Activated naive CD4-positive, alpha-beta T cell treated with anti-CD3 and anti-CD28 coated beads, Interleukin-2, amount 50 U/mL, for 24 hours (primary cell): ENCODE results near the gene RTP1.
"Not testable (repeated sequence)": the region's sequence is repeated elsewhere in the genome, so short reads cannot be mapped to it uniquely, and the experiment has no call there.

Experiments
- H3K27ac Mint-ChIP-seq: one replicate; pipeline ENCODE4 v1.8.0; 2021; ENCODE audit warnings: mild to moderate bottlenecking, mixed read lengths
- H3K27me3 Mint-ChIP-seq: one replicate; pipeline ENCODE4 v1.8.0; 2021; ENCODE audit warnings: mixed read lengths
- H3K36me3 Mint-ChIP-seq: one replicate; pipeline ENCODE4 v1.8.0; 2021; ENCODE audit warnings: mixed read lengths
- H3K4me1 Mint-ChIP-seq: one replicate; pipeline ENCODE4 v1.8.0; 2021; ENCODE audit warnings: mixed read lengths
- H3K4me3 Mint-ChIP-seq: one replicate; pipeline ENCODE4 v1.8.0; 2021; ENCODE audit warnings: mild to moderate bottlenecking, mixed read lengths
- H3K9me3 Mint-ChIP-seq: one replicate; pipeline ENCODE4 v1.8.0; 2021; ENCODE audit warnings: mixed read lengths

RTP1 gene

DNA sequence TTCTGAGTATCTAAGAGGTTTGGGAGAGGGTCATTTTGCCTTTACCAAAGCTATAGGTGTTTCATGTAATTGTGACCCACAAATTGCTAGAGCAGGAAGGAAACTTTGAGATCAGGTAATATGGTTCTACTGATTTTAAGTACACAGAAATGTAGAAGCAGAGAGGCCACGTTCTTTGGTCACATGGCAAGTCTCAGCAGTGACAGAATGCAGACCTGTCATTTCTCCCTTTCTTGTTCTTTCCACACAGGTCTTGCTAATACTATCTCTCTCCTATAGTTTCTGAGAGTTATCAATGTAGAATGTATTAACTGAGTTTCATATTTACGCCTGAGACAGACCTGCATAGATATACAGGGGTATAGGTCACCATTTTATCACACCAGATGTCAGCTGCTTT lies 10.9 kb upstream of the RTP1 start:
- Mint-ChIP-seq H3K27ac (no peak overlapping the region), H3K9me3 (no peaks in the 10 kb centered on the region), H3K4me1 (no peaks in the 10 kb centered on the region), H3K27me3 (peaks cover 21% of the 10 kb centered on the region), H3K4me3 (no peak overlapping the region), H3K36me3 (peaks cover 1% of the 10 kb centered on the region)

DNA sequence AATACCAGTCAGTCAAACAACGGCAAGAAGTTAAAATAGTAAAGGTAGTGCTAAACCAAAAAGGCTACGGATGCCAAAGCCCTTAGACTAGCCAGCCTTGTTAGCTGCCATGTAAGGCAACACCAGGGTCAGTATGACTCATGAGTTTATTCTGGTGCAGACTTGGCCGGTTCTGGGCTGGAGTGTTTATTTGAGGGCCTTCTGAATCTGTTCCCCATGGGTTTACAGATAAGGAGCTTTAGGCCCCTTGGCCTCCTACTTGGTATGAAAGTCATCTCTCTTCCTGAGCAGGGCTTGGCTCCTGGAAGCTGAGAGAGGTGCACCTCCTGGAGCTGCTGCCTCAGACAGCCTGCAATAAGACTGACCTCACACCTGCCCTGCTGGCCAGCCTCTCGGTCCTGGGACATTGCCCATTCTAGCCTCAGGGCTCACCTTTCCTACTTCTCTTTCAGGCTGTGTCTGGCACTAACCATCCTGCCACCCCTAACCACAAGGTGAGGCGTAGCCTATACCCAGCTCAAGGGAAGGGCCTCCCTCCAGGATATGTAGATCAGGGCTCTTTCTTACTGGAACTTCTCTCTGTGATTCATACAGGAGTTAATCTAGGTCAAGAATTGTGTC lies 10.4 kb upstream of the RTP1 start:
- Mint-ChIP-seq H3K27ac (no peak overlapping the region), H3K4me1 (no peaks in the 10 kb centered on the region), H3K27me3 (peaks cover 23% of the 10 kb centered on the region), H3K4me3 (no peak overlapping the region), H3K36me3 (peaks cover 1% of the 10 kb centered on the region), H3K9me3 (no peaks in the 10 kb centered on the region)

DNA sequence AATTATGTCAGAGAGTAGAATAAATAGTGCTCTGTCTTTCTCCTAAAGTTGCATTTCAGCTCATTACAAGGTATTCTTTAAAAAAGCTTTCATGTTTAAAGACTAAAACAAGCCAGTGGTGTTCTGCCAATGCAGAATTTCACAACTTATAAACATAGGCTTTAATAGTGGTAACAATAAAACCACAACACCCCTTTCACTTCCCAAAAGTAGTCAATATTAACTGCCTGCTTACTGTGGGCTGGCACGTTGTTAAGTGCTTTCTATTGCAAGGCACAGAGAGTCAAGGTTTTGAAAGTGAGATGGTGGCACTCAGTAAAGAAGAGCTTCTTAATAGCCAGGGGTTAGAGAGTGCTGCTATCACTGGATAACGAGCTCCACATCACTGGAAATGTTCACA lies 8.4 kb upstream of the RTP1 start:
- Mint-ChIP-seq H3K36me3 (peaks cover 1% of the 10 kb centered on the region), H3K4me3 (no peak overlapping the region), H3K27ac (no peak overlapping the region), H3K9me3 (no peaks in the 10 kb centered on the region), H3K27me3 (peaks cover 23% of the 10 kb centered on the region), H3K4me1 (no peaks in the 10 kb centered on the region)

- Mint-ChIP-seq H3K4me3 (no peak overlapping the region), H3K27me3 (peaks cover 26% of the 10 kb centered on the region), H3K27ac (no peak overlapping the region), H3K9me3 (no peaks in the 10 kb centered on the region), H3K36me3 (peaks cover 1% of the 10 kb centered on the region), H3K4me1 (no peaks in the 10 kb centered on the region)
Observed at GRCh38 chr3:187191271-187191670, 6.0 kb upstream of the RTP1 start.

GRCh38 chr3:187193181-187193580 lies 4.1 kb upstream of the RTP1 start:
- Mint-ChIP-seq H3K27me3 (peaks cover 19% of the 10 kb centered on the region), H3K9me3 (no peaks in the 10 kb centered on the region), H3K36me3 (peaks cover 1% of the 10 kb centered on the region), H3K4me1 (no peaks in the 10 kb centered on the region), H3K4me3 (no peak overlapping the region), H3K27ac (no peak overlapping the region)

- Mint-ChIP-seq H3K4me1 (no peaks in the 10 kb centered on the region), H3K27me3 (peaks cover 3% of the 10 kb centered on the region), H3K4me3 (no peak overlapping the region), H3K27ac (no peak overlapping the region), H3K9me3 (no peaks in the 10 kb centered on the region), H3K36me3 (no peaks in the 10 kb centered on the region)
Observed at GRCh38 chr3:187196573-187197334, 532 bp upstream of the RTP1 start.

DNA sequence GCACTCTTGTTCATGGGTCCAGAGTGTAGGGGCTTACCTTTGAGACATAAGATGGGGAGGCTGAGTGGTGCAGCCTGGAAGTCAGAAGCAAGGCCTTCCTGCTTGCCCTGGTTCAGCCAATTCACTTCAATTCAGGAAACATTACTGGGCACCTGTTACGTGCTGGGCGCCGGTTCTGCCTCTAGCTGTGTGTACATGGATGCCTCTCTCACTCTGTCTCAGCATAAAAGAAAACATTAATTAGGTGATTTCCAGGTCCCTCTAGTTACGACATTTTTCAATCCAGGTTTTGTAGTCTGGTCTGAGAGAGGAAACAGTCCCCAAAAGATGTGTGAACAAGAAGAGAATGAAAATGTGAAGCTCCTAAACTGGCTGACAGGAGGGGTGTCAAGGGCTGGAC lies 1.2 kb downstream of the RTP1 start:
- H3K36me3 Mint-ChIP-seq: no peaks in the 10 kb centered on the region
- H3K4me1 Mint-ChIP-seq: no peaks in the 10 kb centered on the region
- H3K27ac Mint-ChIP-seq: no peak overlapping the region
- H3K4me3 Mint-ChIP-seq: no peak overlapping the region
- H3K27me3 Mint-ChIP-seq: peaks cover 5% of the 10 kb centered on the region
- H3K9me3 Mint-ChIP-seq: no peaks in the 10 kb centered on the region

GRCh38 chr3:187199463-187200050 lies 2.3 kb downstream of the RTP1 start:
- not testable (repeated sequence) for H3K4me3 Mint-ChIP-seq, H3K27ac Mint-ChIP-seq, H3K4me1 Mint-ChIP-seq, H3K36me3 Mint-ChIP-seq, H3K27me3 Mint-ChIP-seq, H3K9me3 Mint-ChIP-seq

DNA sequence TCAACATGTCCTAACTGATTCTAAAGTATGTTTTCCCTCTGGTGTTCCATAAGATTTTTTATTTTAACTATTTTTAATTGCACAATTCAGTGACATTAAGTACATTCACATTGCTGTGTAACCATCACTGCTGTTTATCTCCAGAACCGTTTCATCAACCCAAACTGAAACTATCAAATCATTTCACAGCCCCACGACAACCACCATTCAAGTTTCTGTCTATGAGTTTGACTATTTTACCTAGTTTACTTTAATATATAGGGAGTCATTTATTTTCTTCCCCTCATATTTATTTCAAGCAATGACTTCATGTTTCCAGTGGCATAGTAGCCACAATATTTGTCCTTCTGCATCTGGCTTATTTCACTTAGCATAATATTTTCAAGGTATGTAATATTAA lies 8.4 kb downstream of the RTP1 start:
- H3K36me3 Mint-ChIP-seq: no peaks in the 10 kb centered on the region
- peaks cover 1% of the 10 kb centered on the region for H3K27me3 Mint-ChIP-seq
- H3K4me1 Mint-ChIP-seq: no peaks in the 10 kb centered on the region
- no peaks in the 10 kb centered on the region for H3K9me3 Mint-ChIP-seq
- H3K27ac Mint-ChIP-seq: no peak overlapping the region
- no peak overlapping the region for H3K4me3 Mint-ChIP-seq

- Mint-ChIP-seq H3K36me3 (no peaks in the 10 kb centered on the region), H3K4me3 (no peak overlapping the region), H3K9me3 (no peaks in the 10 kb centered on the region), H3K27me3 (peaks cover 1% of the 10 kb centered on the region), H3K27ac (no peak overlapping the region), H3K4me1 (no peaks in the 10 kb centered on the region)
Observed at GRCh38 chr3:187207062-187207461, 9.8 kb downstream of the RTP1 start.

DNA sequence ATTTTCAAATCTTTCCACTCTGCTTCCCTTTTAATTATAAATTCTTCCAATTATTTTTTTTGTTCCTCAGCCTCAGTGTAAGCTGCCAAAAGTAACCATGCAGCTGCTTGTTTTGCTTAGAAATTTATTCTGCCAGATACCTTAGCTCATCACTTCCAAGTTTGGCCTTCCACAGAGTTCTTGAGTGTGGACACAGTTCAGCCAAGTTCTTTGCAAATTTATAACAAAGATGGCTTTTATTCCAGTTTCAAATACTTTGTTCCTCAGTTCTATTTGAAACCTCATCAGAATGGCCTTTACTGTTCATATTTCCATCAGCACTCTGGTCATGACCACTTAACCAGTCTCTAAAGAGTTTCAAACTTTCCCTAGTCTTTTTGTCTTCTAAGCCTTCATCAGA lies 10.3 kb downstream of the RTP1 start:
- H3K27me3 Mint-ChIP-seq: peaks cover 1% of the 10 kb centered on the region
- H3K4me1 Mint-ChIP-seq: no peaks in the 10 kb centered on the region
- no peak overlapping the region for H3K27ac Mint-ChIP-seq
- H3K4me3 Mint-ChIP-seq: no peak overlapping the region
- no peaks in the 10 kb centered on the region for H3K9me3 Mint-ChIP-seq
- H3K36me3 Mint-ChIP-seq: no peaks in the 10 kb centered on the region

DNA sequence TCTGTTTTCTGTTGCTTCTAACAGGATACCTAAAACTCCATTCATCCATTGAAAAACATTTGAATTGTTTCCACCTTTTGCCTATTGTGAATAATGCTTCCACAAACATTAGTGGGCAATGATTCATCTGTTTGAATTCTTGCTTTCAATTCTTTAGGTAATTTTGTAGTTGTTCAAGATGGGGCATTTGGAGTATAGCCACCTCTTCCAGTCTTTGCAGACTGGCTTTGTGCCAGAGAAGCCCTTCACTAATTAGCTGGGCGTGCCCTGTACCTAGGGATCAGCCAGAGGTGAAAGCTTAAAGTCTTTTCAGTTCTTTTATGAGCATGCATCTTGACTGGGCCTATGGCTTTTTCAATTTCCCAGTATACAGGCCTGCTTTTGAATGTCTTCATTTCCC lies 10.9 kb downstream of the RTP1 start:
- H3K4me3 Mint-ChIP-seq: no peak overlapping the region
- H3K9me3 Mint-ChIP-seq: no peaks in the 10 kb centered on the region
- H3K27me3 Mint-ChIP-seq: peaks cover 1% of the 10 kb centered on the region
- H3K4me1 Mint-ChIP-seq: no peaks in the 10 kb centered on the region
- no peak overlapping the region for H3K27ac Mint-ChIP-seq
- no peaks in the 10 kb centered on the region for H3K36me3 Mint-ChIP-seq

GRCh38 chr3:187209491-187209890 lies 12.2 kb downstream of the RTP1 start:
- Mint-ChIP-seq H3K27ac (no peak overlapping the region), H3K4me3 (no peak overlapping the region), H3K27me3 (no peaks in the 10 kb centered on the region), H3K9me3 (no peaks in the 10 kb centered on the region), H3K4me1 (no peaks in the 10 kb centered on the region), H3K36me3 (no peaks in the 10 kb centered on the region)

GRCh38 chr3:187210091-187210490 lies 12.8 kb downstream of the RTP1 start:
- Mint-ChIP-seq H3K27me3 (no peaks in the 10 kb centered on the region), H3K27ac (no peak overlapping the region), H3K4me3 (no peak overlapping the region), H3K9me3 (no peaks in the 10 kb centered on the region), H3K4me1 (no peaks in the 10 kb centered on the region), H3K36me3 (no peaks in the 10 kb centered on the region)

GRCh38 chr3:187210545-187211327 lies 13.4 kb downstream of the RTP1 start:
- H3K27ac Mint-ChIP-seq: no peak overlapping the region
- no peaks in the 10 kb centered on the region for H3K4me1 Mint-ChIP-seq
- H3K36me3 Mint-ChIP-seq: no peaks in the 10 kb centered on the region
- H3K9me3 Mint-ChIP-seq: no peaks in the 10 kb centered on the region
- H3K27me3 Mint-ChIP-seq: no peaks in the 10 kb centered on the region
- no peak overlapping the region for H3K4me3 Mint-ChIP-seq
